ENCODE data around the gene ZNF716. TPM values are rescaled to one million over a fixed set of nuclear protein-coding genes. Genes with fewer than 3 reads are reported as not detected.
"Not testable (repeated sequence)": the region's sequence is repeated elsewhere in the genome, so short reads cannot be mapped to it uniquely, and the experiment has no call there.

The ZNF716 gene
- total RNA-seq, 1 donor from 2014 or later, result not detected

GRCh38 chr7:57425969-57426628 is 23.9 kb upstream of the ZNF716 start:
- intact Hi-C loops (cut with micrococcal nuclease), result no loop called here

GRCh38 chr7:57426629-57427003 is 23.4 kb upstream of the ZNF716 start:
- intact Hi-C loops (cut with micrococcal nuclease), result no loop called here

GRCh38 chr7:57427146-57427545 is 22.8 kb upstream of the ZNF716 start:
- intact Hi-C loops (cut with micrococcal nuclease), result no loop called here

- intact Hi-C loops (cut with micrococcal nuclease), result no loop called here
These were observed 22.4 kb upstream of the ZNF716 start for GRCh38 chr7:57427594-57427993.

GRCh38 chr7:57432583-57432982 is 17.4 kb upstream of the ZNF716 start:
- intact Hi-C loops (cut with micrococcal nuclease), result no loop called here

- intact Hi-C loops (cut with micrococcal nuclease), result no loop called here
These were observed 12.4 kb upstream of the ZNF716 start for GRCh38 chr7:57437581-57437980.

GRCh38 chr7:57438244-57438643 is 11.7 kb upstream of the ZNF716 start:
- intact Hi-C loops (cut with micrococcal nuclease), result no loop called here

GRCh38 chr7:57443567-57443966 is 6.4 kb upstream of the ZNF716 start:
- intact Hi-C loops (cut with micrococcal nuclease), result no loop called here

- intact Hi-C loops (cut with micrococcal nuclease), result not testable (repeated sequence)
These were observed 19.3 kb downstream of the ZNF716 start for GRCh38 chr7:57469186-57469828.

- intact Hi-C loops (cut with micrococcal nuclease), result not testable (repeated sequence)
These were observed 30.3 kb downstream of the ZNF716 start for GRCh38 chr7:57480304-57480703.

GRCh38 chr7:57485022-57485421 is 35.0 kb downstream of the ZNF716 start:
- intact Hi-C loops (cut with micrococcal nuclease), result not testable (repeated sequence)

GRCh38 chr7:57487957-57488356 is 38.0 kb downstream of the ZNF716 start:
- intact Hi-C loops (cut with micrococcal nuclease), result no loop called here

- intact Hi-C loops (cut with micrococcal nuclease), result not testable (repeated sequence)
These were observed 45.1 kb downstream of the ZNF716 start for GRCh38 chr7:57495111-57495510.

GRCh38 chr7:57496395-57496794 is 46.4 kb downstream of the ZNF716 start:
- intact Hi-C loops (cut with micrococcal nuclease), result no loop called here

GRCh38 chr7:57505176-57505575 is 55.2 kb downstream of the ZNF716 start:
- intact Hi-C loops (cut with micrococcal nuclease), result no loop called here
